Thymus (tissue), 11 donors: Measurements from ENCODE around the gene MIX23. TPM values are rescaled to one million over a fixed set of nuclear protein-coding genes. Genes with fewer than 3 reads are reported as not detected.
A peak's percentile ranks its signal among the peaks of the same experiment; 100 is the strongest.
"Not testable (repeated sequence)": the region's sequence is repeated elsewhere in the genome, so short reads cannot be mapped to it uniquely, and the experiment has no call there.

Experiments used
- DNase-seq, 9 donors: peaks; one replicate each; pipeline ENCODE4 v3.0.0-alpha.2; 2013; ENCODE audit warnings: low spot score in 9 of 9, low read depth in 6 of 9, missing footprints in 1 of 9
- H3K27ac ChIP-seq, 2 donors: one replicate each; pipeline ENCODE4 v1.5.1; 2013; ENCODE audit warnings: control low read depth in 1 of 2, low read depth in 1 of 2, low read length in 1 of 2, mild to moderate bottlenecking in 1 of 2, moderate library complexity in 1 of 2
- H3K27me3 ChIP-seq, 2 donors: one replicate each; pipeline ENCODE4 v1.5.1; 2013; ENCODE audit warnings: low read length in 1 of 2; ENCODE audit not compliant: control insufficient read depth in 2 of 2, insufficient read depth in 1 of 2
- H3K36me3 ChIP-seq, 2 donors: one replicate each; pipeline ENCODE4 v1.5.1; 2013; ENCODE audit warnings: low read length in 1 of 2, mild to moderate bottlenecking in 1 of 2, moderate library complexity in 1 of 2; ENCODE audit not compliant: control insufficient read depth in 2 of 2, insufficient read depth in 2 of 2
- H3K4me1 ChIP-seq, 2 donors: one replicate each; pipeline ENCODE4 v1.5.1; 2013; ENCODE audit warnings: low read length in 2 of 2; ENCODE audit not compliant: control insufficient read depth in 2 of 2, insufficient read depth in 2 of 2
- H3K4me3 ChIP-seq, 2 donors: one replicate each; pipeline ENCODE4 v1.5.1; 2013; ENCODE audit warnings: low read length in 2 of 2, control low read depth in 1 of 2, mild to moderate bottlenecking in 1 of 2
- H3K9me3 ChIP-seq, 2 donors: one replicate each; pipeline ENCODE4 v1.5.1; 2013; ENCODE audit warnings: low read length in 1 of 2, mild to moderate bottlenecking in 1 of 2; ENCODE audit not compliant: control insufficient read depth in 2 of 2, insufficient read depth in 1 of 2
- WGBS: extraction: QIAGEN DNeasy Blood & Tissue Kit; methylation state at CpG from one replicate; pipeline ENCODE4 v1.1.7; 2013; 5-methylcytosine and 5-hydroxymethylcytosine counted together
- polyA plus RNA-seq: library from polyadenylated mRNA; stranded (reverse); fragments of 200-250 nt; gene quantifications from one replicate; pipeline ENCODE4 v1.2.3, GENCODE V29; 2013
- total RNA-seq: library from RNA; stranded (reverse); fragments of 120-200 nt; gene quantifications from one replicate; pipeline ENCODE4 v1.2.4, GENCODE V29; 2013
- donor health status: healthy.

MIX23 gene
- total and polyA plus RNA-seq, 2 donors: 33.8 to 40.1 TPM

- no peak overlapping the region for H3K27ac ChIP-seq
- H3K4me3 ChIP-seq: no peak overlapping the region
- H3K4me1 ChIP-seq: peaks cover 0 to 4% of the 10 kb centered on the region in 2 donors
- H3K9me3 ChIP-seq: no peaks in the 10 kb centered on the region
- H3K27me3 ChIP-seq: no peaks in the 10 kb centered on the region
- no peak for DNase-seq
- no peaks in the 10 kb centered on the region for H3K36me3 ChIP-seq
Measured at GRCh38 chr3:122389197-122389596, 6.2 kb upstream of the MIX23 start.

- H3K27ac ChIP-seq: no peak overlapping the region
- H3K4me3 ChIP-seq: no peak overlapping the region
- peaks cover under 1 to 10% of the 10 kb centered on the region in 2 donors for H3K4me1 ChIP-seq
- no peaks in the 10 kb centered on the region for H3K27me3 ChIP-seq
- H3K36me3 ChIP-seq: no peaks in the 10 kb centered on the region
- no peak for DNase-seq
- H3K9me3 ChIP-seq: no peaks in the 10 kb centered on the region
- WGBS: 94% methylated on average over 3 of the region's 3 CpGs
Measured at GRCh38 chr3:122387709-122388108, 4.7 kb upstream of the MIX23 start.

GRCh38 chr3:122383771-122384697 is 1.0 kb upstream of the MIX23 start, which contains the start of gene FAM162A:
TSS of gene FAM162A (plus strand) at chr3:122384182. CDS start at chr3:122384266, 84 bp downstream.
- no peaks in the 10 kb centered on the region for H3K27me3 ChIP-seq
- no peaks in the 10 kb centered on the region for H3K9me3 ChIP-seq
- no peaks in the 10 kb centered on the region for H3K36me3 ChIP-seq
- peak within 1 kb of the TSS; percentile 82 to 90 for H3K27ac ChIP-seq
- peaks cover 2 to 12% of the 10 kb centered on the region in 2 donors for H3K4me1 ChIP-seq
- DNase-seq: peak; percentile 75 to 96 (median 91)
- H3K4me3 ChIP-seq: peak within 1 kb of the TSS; percentile 73 to 92
- under 1% methylated on average over 52 of the region's 52 CpGs for WGBS

- no peaks in the 10 kb centered on the region for H3K27me3 ChIP-seq
- peaks cover 2 to 3% of the 10 kb centered on the region in 2 donors for H3K4me1 ChIP-seq
- peaks cover 0 to 2% of the 10 kb centered on the region in 2 donors for H3K36me3 ChIP-seq
- H3K9me3 ChIP-seq: no peaks in the 10 kb centered on the region
- no peak overlapping the region for H3K27ac ChIP-seq
- WGBS: 94% methylated on average over 4 of the region's 4 CpGs
- no peak overlapping the region for H3K4me3 ChIP-seq
- DNase-seq: no peak
Measured at GRCh38 chr3:122377975-122378374, 5.1 kb downstream of the MIX23 start.

- no peak for DNase-seq
- H3K36me3 ChIP-seq: peaks cover 3 to 4% of the 10 kb centered on the region in 2 donors
- WGBS: 98% methylated on average over 1 of the region's 1 CpG
Measured at GRCh38 chr3:122374034-122374433, 9.0 kb downstream of the MIX23 start.

GRCh38 chr3:122366379-122366749 is 16.7 kb downstream of the MIX23 start:
- H3K36me3 ChIP-seq: peaks cover 14 to 21% of the 10 kb centered on the region in 2 donors
- no peaks in the 10 kb centered on the region for H3K9me3 ChIP-seq
- no peak overlapping the region for H3K4me3 ChIP-seq
- DNase-seq: no peak
- 98% methylated on average over 5 of the region's 5 CpGs for WGBS
- H3K27me3 ChIP-seq: no peaks in the 10 kb centered on the region
- H3K4me1 ChIP-seq: no peaks in the 10 kb centered on the region
- no peak overlapping the region for H3K27ac ChIP-seq

More at GRCh38 chr3:122374034-122374433, 9.0 kb downstream of the MIX23 start:
- H3K4me1 ChIP-seq: no peaks in the 10 kb centered on the region
- H3K27ac ChIP-seq: no peak overlapping the region
- H3K27me3 ChIP-seq: no peaks in the 10 kb centered on the region
- H3K4me3 ChIP-seq: no peak overlapping the region
- no peaks in the 10 kb centered on the region for H3K9me3 ChIP-seq

- not testable (repeated sequence) for H3K4me1 ChIP-seq, DNase-seq, H3K4me3 ChIP-seq, H3K27me3 ChIP-seq, H3K9me3 ChIP-seq, H3K27ac ChIP-seq
- peaks cover 14 to 19% of the 10 kb centered on the region in 2 donors for H3K36me3 ChIP-seq
- 98% methylated on average over 10 of the region's 10 CpGs for WGBS
Measured at GRCh38 chr3:122365582-122366378, 17.3 kb downstream of the MIX23 start.

- no peak overlapping the region for H3K4me3 ChIP-seq
- 96% methylated on average over 1 of the region's 1 CpG for WGBS
- H3K9me3 ChIP-seq: no peaks in the 10 kb centered on the region
- H3K36me3 ChIP-seq: peaks cover 11 to 19% of the 10 kb centered on the region in 2 donors
- DNase-seq: no peak
- no peak overlapping the region for H3K27ac ChIP-seq
- H3K4me1 ChIP-seq: no peaks in the 10 kb centered on the region
- H3K27me3 ChIP-seq: no peaks in the 10 kb centered on the region
Measured at GRCh38 chr3:122365073-122365472, 18.0 kb downstream of the MIX23 start.

GRCh38 chr3:122364490-122364889 is 18.5 kb downstream of the MIX23 start:
- no peaks in the 10 kb centered on the region for H3K4me1 ChIP-seq
- no peak for DNase-seq
- H3K9me3 ChIP-seq: no peaks in the 10 kb centered on the region
- H3K27me3 ChIP-seq: no peaks in the 10 kb centered on the region
- peaks cover 10 to 19% of the 10 kb centered on the region in 2 donors for H3K36me3 ChIP-seq
- WGBS: 74% methylated on average over 2 of the region's 2 CpGs
- H3K27ac ChIP-seq: no peak overlapping the region
- no peak overlapping the region for H3K4me3 ChIP-seq
